NB4 (cell line): Measurements from ENCODE around the gene MUC12.

Experiments used
- DNase-seq: peaks from one replicate; pipeline ENCODE4 v3.0.0; 2010; ENCODE audit warnings: low read depth
- H3K4me3 ChIP-seq: one replicate; pipeline ENCODE4 v1.5.1; 2011; ENCODE audit warnings: mild to moderate bottlenecking, low read depth, low read length, moderate library complexity
- MYC ChIP-seq: IDR thresholded peaks from 2 replicates; pipeline ENCODE4 v1.6.1; 2011; ENCODE audit warnings: low read depth, low read length
- POLR2A ChIP-seq: IDR thresholded peaks from 2 replicates; pipeline ENCODE4 v1.6.1; 2011; ENCODE audit warnings: mild to moderate bottlenecking; ENCODE audit not compliant: insufficient read length; ENCODE audit errors: extremely low read depth
- TF ChIP-seq, protein P1 (sequence below): IDR thresholded peaks from 2 replicates; pipeline ENCODE4 v1.6.1; 2011; ENCODE audit warnings: low read depth, low read length
- TF ChIP-seq, protein P2 (sequence below): IDR thresholded peaks from one replicate; pipeline ENCODE4 v1.5.1; 2012; ENCODE audit warnings: low read depth, low read length

The MUC12 gene

DNA sequence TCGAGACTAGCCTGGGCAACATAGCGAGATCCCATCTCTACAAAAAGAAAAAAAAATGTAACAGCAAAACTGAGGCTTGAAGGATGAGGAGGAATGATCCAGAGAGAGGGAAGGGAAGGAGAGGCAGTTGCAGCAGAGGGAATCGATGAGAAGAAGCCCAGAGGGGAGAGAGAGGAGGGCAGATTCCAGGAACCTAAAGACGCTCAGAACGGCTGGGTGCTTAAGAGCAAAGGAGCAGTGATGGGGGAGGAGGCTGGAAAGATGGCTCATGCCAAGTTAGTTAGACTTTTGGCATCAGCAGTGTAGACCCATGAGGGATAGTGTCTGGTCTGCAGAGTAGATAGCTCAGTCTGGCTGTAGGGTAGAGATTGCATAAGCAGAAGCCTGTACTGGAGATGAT, 40.3 kb downstream of the MUC12 start:
- TF ChIP-seq MYC, result no peak
- TF ChIP-seq, protein P1, sequence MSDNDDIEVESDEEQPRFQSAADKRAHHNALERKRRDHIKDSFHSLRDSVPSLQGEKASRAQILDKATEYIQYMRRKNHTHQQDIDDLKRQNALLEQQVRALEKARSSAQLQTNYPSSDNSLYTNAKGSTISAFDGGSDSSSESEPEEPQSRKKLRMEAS, result no peak
- TF ChIP-seq, protein P2, sequence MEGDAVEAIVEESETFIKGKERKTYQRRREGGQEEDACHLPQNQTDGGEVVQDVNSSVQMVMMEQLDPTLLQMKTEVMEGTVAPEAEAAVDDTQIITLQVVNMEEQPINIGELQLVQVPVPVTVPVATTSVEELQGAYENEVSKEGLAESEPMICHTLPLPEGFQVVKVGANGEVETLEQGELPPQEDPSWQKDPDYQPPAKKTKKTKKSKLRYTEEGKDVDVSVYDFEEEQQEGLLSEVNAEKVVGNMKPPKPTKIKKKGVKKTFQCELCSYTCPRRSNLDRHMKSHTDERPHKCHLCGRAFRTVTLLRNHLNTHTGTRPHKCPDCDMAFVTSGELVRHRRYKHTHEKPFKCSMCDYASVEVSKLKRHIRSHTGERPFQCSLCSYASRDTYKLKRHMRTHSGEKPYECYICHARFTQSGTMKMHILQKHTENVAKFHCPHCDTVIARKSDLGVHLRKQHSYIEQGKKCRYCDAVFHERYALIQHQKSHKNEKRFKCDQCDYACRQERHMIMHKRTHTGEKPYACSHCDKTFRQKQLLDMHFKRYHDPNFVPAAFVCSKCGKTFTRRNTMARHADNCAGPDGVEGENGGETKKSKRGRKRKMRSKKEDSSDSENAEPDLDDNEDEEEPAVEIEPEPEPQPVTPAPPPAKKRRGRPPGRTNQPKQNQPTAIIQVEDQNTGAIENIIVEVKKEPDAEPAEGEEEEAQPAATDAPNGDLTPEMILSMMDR, result no peak
- TF ChIP-seq POLR2A, result no peak
- H3K4me3 ChIP-seq, result no peak overlapping the region
- DNase-seq, result no peak

DNA sequence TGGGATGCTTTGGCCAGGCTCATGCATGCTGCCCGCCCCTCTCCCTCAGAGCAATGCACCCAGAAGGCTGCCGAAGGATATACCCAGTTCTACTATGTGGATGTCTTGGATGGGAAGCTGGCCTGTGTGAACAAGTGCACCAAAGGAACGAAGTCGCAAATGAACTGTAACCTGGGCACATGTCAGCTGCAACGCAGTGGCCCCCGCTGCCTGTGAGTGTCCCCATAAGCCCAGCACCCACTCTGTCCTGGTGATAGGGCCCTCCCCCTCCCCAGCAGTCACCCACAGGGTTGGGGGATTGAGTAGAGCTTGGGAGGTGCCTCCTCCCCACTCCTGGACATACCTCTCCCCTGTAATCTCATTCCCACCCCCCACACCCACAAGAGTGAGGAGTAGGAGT, 43.6 kb downstream of the MUC12 start:
- no peak overlapping the region for H3K4me3 ChIP-seq
- no peak for TF ChIP-seq MYC
- TF ChIP-seq, protein P2, result no peak
- DNase-seq, result no peak

DNA sequence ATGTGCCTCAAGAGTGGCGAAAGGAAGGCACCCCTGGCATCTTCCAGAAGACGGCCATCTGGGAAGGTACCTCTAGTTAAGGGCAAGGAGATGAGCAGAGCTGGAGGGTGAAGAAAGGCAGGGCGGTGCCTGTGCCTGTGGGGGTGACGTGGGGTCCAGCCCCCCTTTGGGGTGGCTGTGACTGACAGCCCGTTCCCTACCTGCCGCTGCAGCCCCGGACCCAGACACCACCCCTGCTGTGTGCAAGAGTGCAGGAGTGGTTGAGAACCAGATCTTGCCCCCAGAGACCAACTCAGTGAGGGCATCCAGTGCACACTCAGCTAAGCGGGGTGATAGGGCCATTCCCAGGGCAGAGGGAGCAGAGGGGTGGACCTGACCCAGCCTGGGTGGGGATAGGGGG, 46.3 kb downstream of the MUC12 start:
- TF ChIP-seq MYC (no peak), POLR2A (no peak)
- TF ChIP-seq, protein P1, result no peak
- TF ChIP-seq, protein P2, result no peak
- no peak overlapping the region for H3K4me3 ChIP-seq
- DNase-seq, result no peak

DNA sequence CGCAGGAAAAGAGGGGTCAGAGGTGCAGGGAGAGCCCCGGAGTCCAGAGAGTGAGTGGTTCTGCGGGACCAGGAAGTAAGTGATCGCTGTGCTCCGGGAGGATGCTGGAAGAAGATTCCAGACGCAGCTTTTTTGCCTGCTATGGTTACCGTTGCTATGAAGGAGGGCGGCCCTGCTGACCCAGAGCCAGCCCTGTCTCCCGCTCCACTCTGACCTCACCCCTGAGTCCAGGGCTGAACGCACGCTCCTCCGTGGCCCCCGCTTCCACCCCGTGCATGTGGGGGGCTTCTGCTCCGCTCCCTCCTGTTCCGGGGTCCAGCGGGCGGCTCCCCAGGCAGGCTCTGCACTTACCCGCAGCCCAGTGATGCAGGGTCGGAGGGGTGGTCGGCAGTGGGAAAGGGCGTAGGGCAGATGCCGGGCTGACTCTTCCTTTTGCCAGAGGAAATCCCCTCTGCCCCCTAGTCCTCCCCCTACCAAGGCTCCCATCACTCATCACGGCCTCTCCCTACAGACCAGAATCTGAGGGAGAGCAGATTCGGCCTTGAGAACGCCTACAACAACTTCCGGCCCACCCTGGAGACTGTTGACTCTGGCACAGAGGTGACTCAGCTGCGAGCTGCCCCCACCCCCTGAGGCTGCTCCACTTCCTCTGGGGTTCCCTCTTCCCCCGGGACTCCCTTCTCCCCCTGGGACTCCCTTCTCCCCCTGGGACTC, 47.9 kb downstream of the MUC12 start:
- peak overlapping the region; percentile 25 for H3K4me3 ChIP-seq
- peak; percentile 93 for DNase-seq
- 0 out of 2 replicates have a peak, but pooled peaks have one; percentile 17 for TF ChIP-seq MYC
- TF ChIP-seq, protein P2, result no peak
- TF ChIP-seq, protein P1, result 0 out of 2 replicates have a peak, but pooled peaks have one; percentile 17

DNA sequence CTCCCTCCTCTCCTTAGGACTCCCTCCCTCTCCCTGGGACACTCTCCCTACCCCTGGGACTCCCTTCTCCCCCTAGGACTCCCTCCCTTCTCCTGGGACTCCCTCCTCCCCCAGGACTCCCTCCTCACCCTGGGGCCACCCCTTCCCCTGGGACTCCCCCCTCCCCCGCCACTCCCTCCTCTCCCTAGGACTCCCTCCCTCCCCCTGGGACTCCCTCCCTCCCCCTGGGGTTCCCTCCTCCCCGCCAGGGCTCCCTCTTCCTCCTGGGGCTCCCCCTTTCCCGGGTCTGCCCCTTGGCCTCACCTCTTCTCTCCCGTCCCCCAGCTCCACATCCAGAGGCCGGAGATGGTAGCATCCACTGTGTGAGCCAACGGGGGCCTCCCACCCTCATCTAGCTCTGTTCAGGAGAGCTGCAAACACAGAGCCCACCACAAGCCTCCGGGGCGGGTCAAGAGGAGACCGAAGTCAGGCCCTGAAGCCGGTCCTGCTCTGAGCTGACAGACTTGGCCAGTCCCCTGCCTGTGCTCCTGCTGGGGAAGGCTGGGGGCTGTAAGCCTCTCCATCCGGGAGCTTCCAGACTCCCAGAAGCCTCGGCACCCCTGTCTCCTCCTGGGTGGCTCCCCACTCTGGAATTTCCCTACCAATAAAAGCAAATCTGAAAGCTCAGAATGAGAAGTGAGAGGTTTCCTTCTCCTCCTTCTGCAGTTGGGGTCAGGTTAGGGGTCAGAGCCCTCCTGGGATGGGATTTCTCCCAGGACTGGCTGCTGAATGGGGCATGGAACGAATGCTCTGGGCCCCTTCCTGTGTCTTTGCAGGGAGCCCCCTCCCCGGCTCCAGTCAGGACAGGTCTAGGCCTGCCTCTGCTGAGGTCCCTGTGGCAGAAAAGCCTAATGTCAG, 49.2 kb downstream of the MUC12 start:
- no peak overlapping the region for H3K4me3 ChIP-seq
- no peak for TF ChIP-seq POLR2A
- TF ChIP-seq MYC, result no peak
- TF ChIP-seq, protein P2, result no peak
- TF ChIP-seq, protein P1, result no peak
- peak; percentile 22 for DNase-seq
